Midbrain (tissue), 1 donor: ENCODE data around the gene MARF1.
"Not testable (repeated sequence)": the region's sequence is repeated elsewhere in the genome, so short reads cannot be mapped to it uniquely, and the experiment has no call there.

Experiments
- DNase-seq: peaks from one replicate; lab custom pipeline; 2025; lab: John Stamatoyannopoulos, UW

Gene MARF1

GRCh38 chr16:15618392-15618791 lies 24.6 kb downstream of the MARF1 start:
- DNase-seq, result no peak

GRCh38 chr16:15617901-15618300 lies 25.1 kb downstream of the MARF1 start:
- DNase-seq, result no peak

- DNase-seq, result no peak
These were observed 26.3 kb downstream of the MARF1 start for GRCh38 chr16:15616475-15617165.

GRCh38 chr16:15616012-15616411 lies 26.9 kb downstream of the MARF1 start:
- no peak for DNase-seq

- no peak for DNase-seq
These were observed 29.3 kb downstream of the MARF1 start for GRCh38 chr16:15613676-15614075.

- no peak for DNase-seq
These were observed 31.3 kb downstream of the MARF1 start for GRCh38 chr16:15611610-15612009.

- no peak for DNase-seq
These were observed 32.5 kb downstream of the MARF1 start for GRCh38 chr16:15610369-15610871.

- no peak for DNase-seq
These were observed 33.7 kb downstream of the MARF1 start for GRCh38 chr16:15609286-15609649.

GRCh38 chr16:15608398-15609285 lies 34.3 kb downstream of the MARF1 start:
- DNase-seq, result no peak

GRCh38 chr16:15607700-15608396 lies 35.1 kb downstream of the MARF1 start:
- DNase-seq, result no peak

- DNase-seq, result not testable (repeated sequence)
These were observed 35.7 kb downstream of the MARF1 start for GRCh38 chr16:15607221-15607699.

- DNase-seq, result no peak
These were observed 36.3 kb downstream of the MARF1 start for GRCh38 chr16:15606518-15607220.

- DNase-seq, result no peak
These were observed 37.0 kb downstream of the MARF1 start for GRCh38 chr16:15605839-15606517.

- DNase-seq, result peak; percentile 25
These were observed 38.2 kb downstream of the MARF1 start for GRCh38 chr16:15604460-15605440.

- no peak for DNase-seq
These were observed 40.5 kb downstream of the MARF1 start for GRCh38 chr16:15602285-15603044.

- DNase-seq, result no peak
These were observed 41.6 kb downstream of the MARF1 start for GRCh38 chr16:15601212-15601879.

GRCh38 chr16:15599303-15600070 lies 43.5 kb downstream of the MARF1 start:
- no peak for DNase-seq
